Breast epithelium (tissue), 3 donors: ENCODE measurements around the gene TKTL1.
"Not testable (repeated sequence)": the region's sequence is repeated elsewhere in the genome, so short reads cannot be mapped to it uniquely, and the experiment has no call there.

Source experiments
- POLR2A ChIP-seq: fragments of 450-650 bp; IDR thresholded peaks from one replicate; pipeline ENCODE4 v1.6.1; 2016; ENCODE audit warnings: antibody characterized with exemption, mild to moderate bottlenecking, moderate library complexity
- TF ChIP-seq, protein P1 (sequence below), 3 donors: fragments of 450-650 bp; IDR thresholded peaks; one replicate each; pipeline ENCODE4 v1.5.1; 2016 to 2017; ENCODE audit warnings: antibody characterized with exemption in 3 of 3, mild to moderate bottlenecking in 3 of 3, moderate library complexity in 3 of 3

DNA sequence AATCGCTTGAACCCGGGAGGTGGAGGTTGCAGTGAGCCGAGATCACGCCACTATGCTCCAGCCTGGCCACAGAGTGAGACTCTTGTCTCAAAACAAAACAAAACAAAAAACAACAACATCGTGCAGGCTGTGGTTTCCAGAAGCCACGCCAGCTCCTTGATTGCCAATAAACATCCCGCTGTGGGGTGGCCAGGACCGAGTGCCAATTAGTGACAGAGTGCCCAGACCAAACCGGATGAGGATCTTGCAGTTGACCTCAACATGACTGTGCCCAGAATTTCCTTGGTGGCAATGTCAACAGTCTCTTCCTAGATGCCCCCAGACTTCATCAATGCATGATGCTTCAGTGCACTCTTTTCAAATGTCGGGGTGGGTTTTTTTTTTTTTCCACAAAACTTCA is 36.9 kb upstream of the TKTL1 start:
- TF ChIP-seq, protein P1, sequence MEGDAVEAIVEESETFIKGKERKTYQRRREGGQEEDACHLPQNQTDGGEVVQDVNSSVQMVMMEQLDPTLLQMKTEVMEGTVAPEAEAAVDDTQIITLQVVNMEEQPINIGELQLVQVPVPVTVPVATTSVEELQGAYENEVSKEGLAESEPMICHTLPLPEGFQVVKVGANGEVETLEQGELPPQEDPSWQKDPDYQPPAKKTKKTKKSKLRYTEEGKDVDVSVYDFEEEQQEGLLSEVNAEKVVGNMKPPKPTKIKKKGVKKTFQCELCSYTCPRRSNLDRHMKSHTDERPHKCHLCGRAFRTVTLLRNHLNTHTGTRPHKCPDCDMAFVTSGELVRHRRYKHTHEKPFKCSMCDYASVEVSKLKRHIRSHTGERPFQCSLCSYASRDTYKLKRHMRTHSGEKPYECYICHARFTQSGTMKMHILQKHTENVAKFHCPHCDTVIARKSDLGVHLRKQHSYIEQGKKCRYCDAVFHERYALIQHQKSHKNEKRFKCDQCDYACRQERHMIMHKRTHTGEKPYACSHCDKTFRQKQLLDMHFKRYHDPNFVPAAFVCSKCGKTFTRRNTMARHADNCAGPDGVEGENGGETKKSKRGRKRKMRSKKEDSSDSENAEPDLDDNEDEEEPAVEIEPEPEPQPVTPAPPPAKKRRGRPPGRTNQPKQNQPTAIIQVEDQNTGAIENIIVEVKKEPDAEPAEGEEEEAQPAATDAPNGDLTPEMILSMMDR (IDR thresholded peaks at IDR 0.05), result not testable (repeated sequence)
- TF ChIP-seq POLR2A, result not testable (repeated sequence)
